ENCODE measurements around the gene ALK.

The ALK gene

GRCh38 chr2:29229640-29230039 lies 691.7 kb downstream of the ALK start:
- H2AFZ ChIP-seq (ENCODE audit: low read depth, low read length), result no peak overlapping the region

GRCh38 chr2:29228947-29229346 lies 692.4 kb downstream of the ALK start:
- H3K27ac ChIP-seq (ENCODE audit: low read length), result no peak overlapping the region
- no peak for TF ChIP-seq CTCF (IDR thresholded peaks at IDR 0.05; ENCODE audit: borderline replicate concordance, extremely low read depth, low read length, poor library complexity, severe bottlenecking)
- no peak for TF ChIP-seq EZH2 (IDR thresholded peaks at IDR 0.05; ENCODE audit: borderline replicate concordance, low read depth, low read length, severe bottlenecking)

More at GRCh38 chr2:29229640-29230039, 691.7 kb downstream of the ALK start:
- H4K20me1 ChIP-seq (ENCODE audit: insufficient read depth, low read length), result peaks cover 6% of the 10 kb centered on the region; the same call in 1 of the 2 replicates
- no peak for ATAC-seq (ENCODE audit: insufficient read depth, low read depth)
- TF ChIP-seq CTCF (IDR thresholded peaks at IDR 0.05; ENCODE audit: borderline replicate concordance, extremely low read depth, low read length, poor library complexity, severe bottlenecking) (no peak), EZH2 (IDR thresholded peaks at IDR 0.05; ENCODE audit: borderline replicate concordance, low read depth, low read length, severe bottlenecking) (no peak)
- H3K9ac ChIP-seq (ENCODE audit: low read depth, low read length), result no peak overlapping the region
- no peak for DNase-seq
- no peaks in the 10 kb centered on the region for H3K4me1 ChIP-seq (ENCODE audit: insufficient read depth, low read length)
- H3K4me3 ChIP-seq (ENCODE audit: low read depth in 1 of 2, low read length in 2 of 2), result no peak overlapping the region
- no peak overlapping the region for H3K27ac ChIP-seq (ENCODE audit: low read length)
- no peak overlapping the region for H3K4me2 ChIP-seq (ENCODE audit: insufficient read depth, low read length)
- peaks cover 14% of the 10 kb centered on the region for H3K27me3 ChIP-seq (ENCODE audit: insufficient read depth, low read length, poor library complexity)
- H3K79me2 ChIP-seq (ENCODE audit: insufficient read depth, low read length), result no peaks in the 10 kb centered on the region
- no peaks in the 10 kb centered on the region for H3K36me3 ChIP-seq (ENCODE audit: insufficient read depth, low read length)
- no peaks in the 10 kb centered on the region for H3K9me3 ChIP-seq (ENCODE audit: insufficient read depth, low read length, severe bottlenecking)

GRCh38 chr2:29227935-29228675 lies 693.3 kb downstream of the ALK start:
- no peaks in the 10 kb centered on the region for H3K36me3 ChIP-seq (ENCODE audit: insufficient read depth, low read length)
- no peaks in the 10 kb centered on the region for H3K79me2 ChIP-seq (ENCODE audit: insufficient read depth, low read length)
- H3K27me3 ChIP-seq (ENCODE audit: insufficient read depth, low read length, poor library complexity), result peaks cover 11% of the 10 kb centered on the region
- no peaks in the 10 kb centered on the region for H3K4me1 ChIP-seq (ENCODE audit: insufficient read depth, low read length)
- no peak for ATAC-seq (ENCODE audit: insufficient read depth, low read depth)
- TF ChIP-seq CTCF (IDR thresholded peaks at IDR 0.05; ENCODE audit: borderline replicate concordance, extremely low read depth, low read length, poor library complexity, severe bottlenecking) (no peak), EZH2 (IDR thresholded peaks at IDR 0.05; ENCODE audit: borderline replicate concordance, low read depth, low read length, severe bottlenecking) (no peak)
- no peak overlapping the region for H3K27ac ChIP-seq (ENCODE audit: low read length)
- DNase-seq, result no peak
- no peaks in the 10 kb centered on the region for H3K9me3 ChIP-seq (ENCODE audit: insufficient read depth, low read length, severe bottlenecking)
- H3K4me2 ChIP-seq (ENCODE audit: insufficient read depth, low read length), result no peak overlapping the region
- no peak overlapping the region for H3K9ac ChIP-seq (ENCODE audit: low read depth, low read length)
- H4K20me1 ChIP-seq (ENCODE audit: insufficient read depth, low read length), result peaks cover 10% of the 10 kb centered on the region
- no peak overlapping the region for H2AFZ ChIP-seq (ENCODE audit: low read depth, low read length)
- no peak overlapping the region for H3K4me3 ChIP-seq (ENCODE audit: low read depth in 1 of 2, low read length in 2 of 2)

More at GRCh38 chr2:29228947-29229346, 692.4 kb downstream of the ALK start:
- no peaks in the 10 kb centered on the region for H3K36me3 ChIP-seq (ENCODE audit: insufficient read depth, low read length)
- H3K4me3 ChIP-seq (ENCODE audit: low read depth in 1 of 2, low read length in 2 of 2), result no peak overlapping the region
- H3K27me3 ChIP-seq (ENCODE audit: insufficient read depth, low read length, poor library complexity), result peaks cover 12% of the 10 kb centered on the region
- H3K4me1 ChIP-seq (ENCODE audit: insufficient read depth, low read length), result no peaks in the 10 kb centered on the region
- H3K9ac ChIP-seq (ENCODE audit: low read depth, low read length), result no peak overlapping the region
- no peak overlapping the region for H3K4me2 ChIP-seq (ENCODE audit: insufficient read depth, low read length)
- DNase-seq (no peak), ATAC-seq (ENCODE audit: insufficient read depth, low read depth) (no peak)
- H3K79me2 ChIP-seq (ENCODE audit: insufficient read depth, low read length), result no peaks in the 10 kb centered on the region
- no peaks in the 10 kb centered on the region for H3K9me3 ChIP-seq (ENCODE audit: insufficient read depth, low read length, severe bottlenecking)
- H2AFZ ChIP-seq (ENCODE audit: low read depth, low read length), result no peak overlapping the region
- H4K20me1 ChIP-seq (ENCODE audit: insufficient read depth, low read length), result peaks cover 10% of the 10 kb centered on the region; the same call in 1 of the 2 replicates

Measured in DND-41 (cell line).